Lower leg skin (tissue), 4 donors: ENCODE results near the gene TYROBP. TPM values are rescaled to one million over a fixed set of nuclear protein-coding genes. Genes with fewer than 3 reads are reported as not detected.

ENCODE experiments used
- DNase-seq, 2 donors: peaks; one replicate each; pipeline ENCODE4 v3.0.0-alpha.2; 2019; ENCODE audit warnings: low spot score in 2 of 2
- H3K4me3 ChIP-seq: fragments of 200-600 bp; sonication (generic); 2 replicates; pipeline ENCODE4 v1.5.1; 2017; ENCODE audit warnings: mild to moderate bottlenecking, low read depth; ENCODE audit not compliant: poor library complexity, severe bottlenecking
- CTCF ChIP-seq, 3 donors: fragments of 450-650 bp; IDR thresholded peaks; one replicate each; pipeline ENCODE4 v1.5.1; 2016; ENCODE audit warnings: antibody characterized with exemption in 3 of 3, mild to moderate bottlenecking in 3 of 3, moderate library complexity in 2 of 3
- POLR2A ChIP-seq, 2 donors: fragments of 450-650 bp; IDR thresholded peaks; one replicate each; pipeline ENCODE4 v1.6.1; 2016 to 2017; ENCODE audit warnings: antibody characterized with exemption in 2 of 2, mild to moderate bottlenecking in 1 of 2, moderate library complexity in 1 of 2
- WGBS, 2 donors: methylation state at CpG; one replicate each; pipeline ENCODE4 v1.1.5; 2018; 5-methylcytosine and 5-hydroxymethylcytosine counted together
- intact Hi-C: fragments of 100-400 bp; cut with DNase I; formaldehyde crosslinking; loops from one replicate; pipeline ENCODE4 v1.15.0; 2023; ENCODE audit warnings: low total_unique reads
- total RNA-seq, 4 donors: library from RNA; depleted of rRNA; stranded (reverse); fragments of >200 nt; gene quantifications; one replicate each; pipeline ENCODE4 v1.1.0, GENCODE V29; 2016

Gene TYROBP
- total RNA-seq, 4 donors from 2014 or later = 25.7 to 29.9 (median 28.4) TPM

- 1 to 2% methylated on average over 41 to 44 of the region's 51 CpGs for WGBS, 2 donors
- no peak overlapping the region for H3K4me3 ChIP-seq
- peak in 1 of 2 donors; percentile 29 for DNase-seq
- TF ChIP-seq POLR2A (IDR thresholded peaks at IDR 0.05) (no peak), CTCF (IDR thresholded peaks at IDR 0.05) (no peak)
- intact Hi-C loops = no loop called here
Measured at GRCh38 chr19:35869327-35870123, 38.6 kb downstream of the TYROBP start.

- H3K4me3 ChIP-seq = no peak overlapping the region
- 4 to 8% methylated on average over 4 to 12 of the region's 15 CpGs for WGBS, 2 donors
- no peak for DNase-seq
- no peak for TF ChIP-seq POLR2A (IDR thresholded peaks at IDR 0.05)
- TF ChIP-seq CTCF (IDR thresholded peaks at IDR 0.05) = no peak
- intact Hi-C loops = no loop called here
Measured at GRCh38 chr19:35868823-35869326, 39.2 kb downstream of the TYROBP start.

- H3K4me3 ChIP-seq = no peak within 1 kb of the TSS
- no peak for TF ChIP-seq POLR2A (IDR thresholded peaks at IDR 0.05)
- no peak for TF ChIP-seq CTCF (IDR thresholded peaks at IDR 0.05)
- intact Hi-C loops = no loop called here
- peak in 1 of 2 donors; percentile 25 for DNase-seq
- 0 to 2% methylated on average over 13 to 43 of the region's 60 CpGs for WGBS, 2 donors
Measured at GRCh38 chr19:35868172-35868822, 39.8 kb downstream of the TYROBP start, which contains the start of gene APLP1. TSS of gene APLP1 (plus strand) at chr19:35868574. CDS start at chr19:35868637, 63 bp downstream.

- WGBS, 2 donors = 87% methylated on average over 5 of the region's 5 CpGs
- intact Hi-C loops = no loop called here
- no peak for DNase-seq
- H3K4me3 ChIP-seq = no peak overlapping the region
- TF ChIP-seq POLR2A (IDR thresholded peaks at IDR 0.05) = no peak
- TF ChIP-seq CTCF (IDR thresholded peaks at IDR 0.05) = no peak
Measured at GRCh38 chr19:35863018-35863417, 45.1 kb downstream of the TYROBP start.

- TF ChIP-seq CTCF (IDR thresholded peaks at IDR 0.05) = no peak
- no peak overlapping the region for H3K4me3 ChIP-seq
- intact Hi-C loops = no loop called here
- 80 to 82% methylated on average over 14 of the region's 14 CpGs for WGBS, 2 donors
- DNase-seq = no peak
Measured at GRCh38 chr19:35862528-35862927, 45.6 kb downstream of the TYROBP start.
